HG03342 (cell line): ENCODE data around the gene CSF1.
"Not testable (repeated sequence)": the region's sequence is repeated elsewhere in the genome, so short reads cannot be mapped to it uniquely, and the experiment has no call there.

Experiments used
- ATAC-seq: cut with Tn5 transposase; IDR thresholded peaks from one replicate; pipeline ENCODE4 v1.9.1; 2021; ENCODE audit warnings: mild to moderate bottlenecking, moderate library complexity; ENCODE audit not compliant: unreplicated experiment

Gene CSF1

GRCh38 chr1:109917768-109918606 is 7.3 kb downstream of the CSF1 start:
- no peak for ATAC-seq

GRCh38 chr1:109918671-109919070 is 8.0 kb downstream of the CSF1 start:
- ATAC-seq = no peak

GRCh38 chr1:109919303-109919702 is 8.7 kb downstream of the CSF1 start:
- ATAC-seq = no peak

GRCh38 chr1:109920391-109920790 is 9.7 kb downstream of the CSF1 start:
- not testable (repeated sequence) for ATAC-seq

- no peak for ATAC-seq
Measured at GRCh38 chr1:109922326-109922725, 11.7 kb downstream of the CSF1 start.

- ATAC-seq = no peak
Measured at GRCh38 chr1:109923131-109923945, 12.7 kb downstream of the CSF1 start.

GRCh38 chr1:109923946-109924275 is 13.3 kb downstream of the CSF1 start:
- ATAC-seq = no peak

- no peak for ATAC-seq
Measured at GRCh38 chr1:109924316-109924715, 13.7 kb downstream of the CSF1 start.

- ATAC-seq = no peak
Measured at GRCh38 chr1:109925159-109925990, 14.7 kb downstream of the CSF1 start.

- no peak for ATAC-seq
Measured at GRCh38 chr1:109926662-109927300, 16.1 kb downstream of the CSF1 start.

GRCh38 chr1:109927356-109927755 is 16.7 kb downstream of the CSF1 start:
- no peak for ATAC-seq

- no peak for ATAC-seq
Measured at GRCh38 chr1:109927911-109928321, 17.3 kb downstream of the CSF1 start.

- no peak for ATAC-seq
Measured at GRCh38 chr1:109928591-109929111, 18.0 kb downstream of the CSF1 start.

- ATAC-seq = no peak
Measured at GRCh38 chr1:109929170-109929569, 18.5 kb downstream of the CSF1 start.

- no peak for ATAC-seq
Measured at GRCh38 chr1:109929588-109930251, 19.1 kb downstream of the CSF1 start.

GRCh38 chr1:109930252-109930993 is 19.8 kb downstream of the CSF1 start:
- ATAC-seq = no peak

- ATAC-seq = no peak
Measured at GRCh38 chr1:109931189-109931731, 20.6 kb downstream of the CSF1 start.

- no peak for ATAC-seq
Measured at GRCh38 chr1:109931911-109932636, 21.4 kb downstream of the CSF1 start.
